HCT116 (cell line): ENCODE measurements around the gene SUGP1. TPM values are rescaled to one million over a fixed set of nuclear protein-coding genes. Genes with fewer than 3 reads are reported as not detected.

Experiments
- ATAC-seq: fragments of 200-7000 bp; cut with Tn5 transposase; 2 replicates; pipeline ENCODE4 v1.9.1; 2020; ENCODE audit warnings: mild to moderate bottlenecking, moderate library complexity
- BruUV-seq: library from RNA; stranded (reverse); fragments of 400-500 nt; replicated peaks from 2 replicates; lab custom pipeline; 2021; lab: Mats Ljungman, UMichigan
- CTCF ChIA-PET: fragments of 300-600 bp; sonication (Branson Sonifier 250); formaldehyde crosslinking; loops from one replicate; lab custom pipeline; 2021; ENCODE audit warnings: antibody characterized with exemption; lab: Charles Lee
- POLR2A ChIA-PET: fragments of 300-600, 350-600 bp; sonication (Branson Sonifier 250); formaldehyde crosslinking; loops from one replicate; lab custom pipeline; 2021; ENCODE audit warnings: antibody characterized with exemption; lab: Charles Lee
- RAD21 ChIA-PET, 2 experiments: fragments of 300-600 bp; sonication (Branson Sonifier 250); formaldehyde crosslinking; loops; one replicate each; lab custom pipeline; 2023; ENCODE audit warnings: low total read pairs in 2 of 2; ENCODE audit not compliant: uncharacterized antibody in 2 of 2, unreplicated experiment in 2 of 2, low non-redundant PET in 1 of 2; lab: Charles Lee
- DNase-seq: peaks from one replicate; pipeline ENCODE4 v3.0.0-alpha.2; 2010; ENCODE audit warnings: low read depth, low spot score
- H2AFZ ChIP-seq: fragments of 200-600 bp; shearing (Covaris generic), sonication (generic); 2 replicates; pipeline ENCODE4 v1.6.1; 2017; ENCODE audit warnings: low read depth, mixed run types, mixed read lengths, antibody characterized with exemption, low read length; ENCODE audit not compliant: poor library complexity, severe bottlenecking
- H3K27ac ChIP-seq: 2 replicates; pipeline ENCODE4 v1.5.1; 2012; ENCODE audit warnings: low read depth, low read length
- H3K27me3 ChIP-seq: fragments of 200-600 bp; sonication (generic); 2 replicates; pipeline ENCODE4 v1.6.1; 2016; ENCODE audit warnings: mixed run types, low read length, mixed read lengths; ENCODE audit not compliant: insufficient read depth
- H3K36me3 ChIP-seq, 2 experiments: fragments of 200-500 bp in 1 of 2; fragments of 200-600 bp in 1 of 2; sonication (Bioruptor generic) in 1 of 2; sonication (generic) in 1 of 2; 2 replicates each; pipeline versions ENCODE4 v1.5.1 to v1.6.1; 2014 to 2016; ENCODE audit warnings: low read length in 2 of 2, inconsistent platforms in 1 of 2, mixed read lengths in 1 of 2, mixed run types in 1 of 2; ENCODE audit not compliant: insufficient read depth in 2 of 2, control insufficient read depth in 1 of 2
- H3K4me1 ChIP-seq, 2 experiments: fragments of 200-600 bp in 1 of 2; sonication (generic) in 1 of 2; 2 replicates each; pipeline versions ENCODE4 v1.5.1 to v1.6.1; 2012 to 2017; ENCODE audit warnings: low read length in 2 of 2, inconsistent platforms in 1 of 2, mild to moderate bottlenecking in 1 of 2, mixed read lengths in 1 of 2, mixed run types in 1 of 2, moderate library complexity in 1 of 2; ENCODE audit not compliant: insufficient read depth in 2 of 2, control insufficient read depth in 1 of 2
- H3K4me2 ChIP-seq: fragments of 200-600 bp; sonication (generic); 2 replicates; pipeline ENCODE4 v1.6.1; 2017; ENCODE audit warnings: mixed run types, low read length, mixed read lengths
- H3K4me3 ChIP-seq, 2 experiments: fragments of 200-600 bp in 1 of 2; sonication (generic) in 1 of 2; replicated peaks in 1 of 2; 2 replicates each; pipeline ENCODE4 v1.5.1; 2011 to 2016; ENCODE audit warnings: low read length in 2 of 2, control low read depth in 1 of 2, low read depth in 1 of 2, mild to moderate bottlenecking in 1 of 2, mixed read lengths in 1 of 2, mixed run types in 1 of 2
- H3K79me2 ChIP-seq: fragments of 200-600 bp; sonication (generic); 2 replicates; pipeline ENCODE4 v1.6.1; 2017; ENCODE audit warnings: mild to moderate bottlenecking, mixed run types, low read length, moderate library complexity, mixed read lengths; ENCODE audit not compliant: insufficient read depth
- H3K9ac ChIP-seq: fragments of 200-600 bp; sonication (generic); 2 replicates; pipeline ENCODE4 v1.6.1; 2016; ENCODE audit warnings: low read length, mixed read lengths
- H3K9me2 ChIP-seq: fragments of 200-600 bp; sonication (generic), shearing (Covaris generic); 2 replicates; pipeline ENCODE4 v1.6.1; 2017; ENCODE audit warnings: mixed run types, mild to moderate bottlenecking, moderate library complexity; ENCODE audit not compliant: insufficient read depth
- H3K9me3 ChIP-seq, 2 experiments: fragments of 200-500 bp in 1 of 2; fragments of 200-600 bp in 1 of 2; sonication (Bioruptor generic) in 1 of 2; sonication (generic) in 1 of 2; 2 replicates each; pipeline ENCODE4 v1.6.1; 2014 to 2017; ENCODE audit warnings: low read length in 2 of 2, mixed read lengths in 2 of 2, inconsistent platforms in 1 of 2, low read depth in 1 of 2, mild to moderate bottlenecking in 1 of 2, mixed run types in 1 of 2, moderate library complexity in 1 of 2; ENCODE audit not compliant: control insufficient read depth in 1 of 2, insufficient read depth in 1 of 2
- H4K20me1 ChIP-seq: fragments of 200-600 bp; sonication (generic), shearing (Covaris generic); 2 replicates; pipeline ENCODE4 v1.6.1; 2017; ENCODE audit warnings: mixed run types, mild to moderate bottlenecking, moderate library complexity; ENCODE audit not compliant: insufficient read depth
- CBX3 ChIP-seq: IDR thresholded peaks from 2 replicates; pipeline ENCODE4 v1.6.1; 2012; ENCODE audit warnings: low read depth
- CTCF ChIP-seq, 3 experiments: fragments of 200-600 bp in 1 of 3; sonication (generic) in 1 of 3; IDR thresholded peaks in 2 of 3; conservative IDR thresholded peaks in 1 of 3; 2 replicates each; pipeline ENCODE4 v1.5.1; 2012 to 2017; ENCODE audit warnings: low read depth in 2 of 3, low read length in 2 of 3, antibody characterized with exemption in 1 of 3, borderline replicate concordance in 1 of 3, control low read depth in 1 of 3, mild to moderate bottlenecking in 1 of 3, mixed read lengths in 1 of 3, mixed run types in 1 of 3, moderate library complexity in 1 of 3; ENCODE audit not compliant: insufficient read depth in 1 of 3
- FOSL1 ChIP-seq: IDR thresholded peaks from 2 replicates; pipeline ENCODE4 v1.6.1; 2012; ENCODE audit warnings: low read depth
- POLR2AphosphoS5 ChIP-seq: IDR thresholded peaks from 2 replicates; pipeline ENCODE4 v1.6.1; 2011; ENCODE audit warnings: mild to moderate bottlenecking, low read depth, low read length, moderate library complexity
- RAD21 ChIP-seq: IDR thresholded peaks from 2 replicates; pipeline ENCODE4 v1.6.1; 2012; ENCODE audit warnings: low read depth, mild to moderate bottlenecking
- REST ChIP-seq: IDR thresholded peaks from 2 replicates; pipeline ENCODE4 v1.6.1; 2012; ENCODE audit warnings: low read depth
- SIN3A ChIP-seq: IDR thresholded peaks from 2 replicates; pipeline ENCODE4 v1.6.1; 2012; ENCODE audit warnings: low read depth
- SRF ChIP-seq: IDR thresholded peaks from 2 replicates; pipeline ENCODE4 v1.6.1; 2012; ENCODE audit warnings: low read depth
- TCF7L2 ChIP-seq: IDR thresholded peaks from 2 replicates; pipeline ENCODE4 v1.7.0; 2011; ENCODE audit warnings: borderline replicate concordance, inconsistent platforms; ENCODE audit not compliant: insufficient read depth, insufficient read length; ENCODE audit errors: extremely low read depth
- YY1 ChIP-seq: IDR thresholded peaks from 2 replicates; pipeline ENCODE4 v1.6.1; 2011; ENCODE audit warnings: low read length, low read depth, moderate library complexity, mild to moderate bottlenecking; ENCODE audit not compliant: insufficient replicate concordance; ENCODE audit errors: extremely low read depth
- intact Hi-C: fragments of 100-400 bp; cut with micrococcal nuclease; formaldehyde crosslinking; loops from 2 replicates; pipeline ENCODE4 v1.10.0; 2022
- total RNA-seq: library from RNA; stranded (reverse); gene quantifications from one replicate; pipeline ENCODE4 v1.2.1, GENCODE V29; 2021; ENCODE audit not compliant: unreplicated experiment

The SUGP1 gene
- total RNA-seq, 1 experiment from 2014 or later: 47.6 TPM

GRCh38 chr19:19348266-19348665 is 28.0 kb upstream of the SUGP1 start:
- no peak for ATAC-seq
- TF ChIP-seq REST (no peak), POLR2AphosphoS5 (no peak), YY1 (no peak), RAD21 (no peak), CBX3 (no peak), SRF (no peak), TCF7L2 (no peak), FOSL1 (no peak), SIN3A (no peak), CTCF (IDR thresholded peaks at IDR 0.05 in 2 of 3, conservative IDR thresholded peaks at IDR 0.05 in 1 of 3; ENCODE audit: borderline replicate concordance in 1 of 3, insufficient read depth in 1 of 3, low read depth in 2 of 3, low read length in 2 of 3) (no peak)
- TF ChIP-seq, all 23 proteins: peak for 0
- no peaks in the 10 kb centered on the region for H4K20me1 ChIP-seq
- H3K4me2 ChIP-seq: no peak overlapping the region
- no peaks in the 10 kb centered on the region for H3K27me3 ChIP-seq
- H3K36me3 ChIP-seq: peaks cover 12 to 23% of the 10 kb centered on the region in 2 experiments; a peak in 3 of 4 replicates
- ChIA-PET CTCF (no interaction called here), RAD21 (no interaction called here), POLR2A (no interaction called here)
- no peak overlapping the region for H3K4me3 ChIP-seq
- H3K4me1 ChIP-seq: no peaks in the 10 kb centered on the region
- no peak overlapping the region for H3K9ac ChIP-seq
- no peaks in the 10 kb centered on the region for H3K79me2 ChIP-seq
- intact Hi-C loops: loop anchor here (10.0 kb wide), 1 partner anchor 303 kb away; no protein-coding TSS in a partner anchor
- H2AFZ ChIP-seq: no peak overlapping the region
- no peaks in the 10 kb centered on the region for H3K9me3 ChIP-seq
- no TSS peak for BruUV-seq
- H3K9me2 ChIP-seq: no peaks in the 10 kb centered on the region
- H3K27ac ChIP-seq: no peak overlapping the region
- DNase-seq: no peak
